B cell (primary cell): ENCODE data around the gene MAP3K7CL. TPM values are rescaled to one million over a fixed set of nuclear protein-coding genes. Genes with fewer than 3 reads are reported as not detected.

ENCODE experiments used
- ATAC-seq: fragments of 200-7000 bp; cut with Tn5 transposase; one replicate; pipeline ENCODE4 v1.10.0; 2021; ENCODE audit warnings: low read depth, mild to moderate bottlenecking, moderate number of reproducible peaks, moderate library complexity
- CTCF ChIA-PET: fragments of 350-600 bp; sonication (Branson Sonifier 250); formaldehyde crosslinking; loops from one replicate; lab custom pipeline; 2021; ENCODE audit warnings: antibody characterized with exemption, inconsistent platforms; lab: Charles Lee
- POLR2A ChIA-PET: fragments of 350-600 bp; sonication (Branson Sonifier 250); formaldehyde crosslinking; loops from one replicate; lab custom pipeline; 2021; ENCODE audit warnings: antibody characterized with exemption; lab: Charles Lee
- DNase-seq: peaks from one replicate; pipeline ENCODE4 v3.0.0; 2013
- H2AFZ ChIP-seq: 2 replicates; pipeline ENCODE4 v1.6.1; 2012; ENCODE audit warnings: mild to moderate bottlenecking, low read depth, low read length; ENCODE audit not compliant: insufficient read depth, poor library complexity, severe bottlenecking
- H3K27ac ChIP-seq, 2 donors: 1 replicate in 1 of 2; 2 replicates in 1 of 2; pipeline ENCODE4 v1.5.1; 2012 to 2013; ENCODE audit warnings: low read length in 2 of 2, mild to moderate bottlenecking in 2 of 2, moderate library complexity in 1 of 2
- H3K27me3 ChIP-seq, 4 experiments: fragments of 200-600 bp in 1 of 4; sonication (generic) in 1 of 4; replicated peaks in 1 of 4; 1 replicate in 2 of 4; 2 replicates in 2 of 4; pipeline versions ENCODE4 v1.6.1 to v1.7.0; 2013 to 2016; ENCODE audit warnings: low read length in 3 of 4, mild to moderate bottlenecking in 2 of 4, mixed read lengths in 1 of 4, moderate library complexity in 1 of 4; ENCODE audit not compliant: insufficient read depth in 4 of 4, control insufficient read depth in 3 of 4; ENCODE audit errors: control extremely low read depth in 1 of 4
- H3K36me3 ChIP-seq, 2 experiments: replicated peaks in 1 of 2; 1 replicate in 1 of 2; 2 replicates in 1 of 2; pipeline versions ENCODE4 v1.6.1 to v1.7.1; 2013; ENCODE audit warnings: low read length in 1 of 2; ENCODE audit not compliant: insufficient read depth in 2 of 2, control insufficient read depth in 1 of 2; ENCODE audit errors: control extremely low read depth in 1 of 2, extremely low read depth in 1 of 2
- H3K4me1 ChIP-seq, 2 donors: fragments of 200-600 bp in 1 of 2; sonication (generic) in 1 of 2; 1 replicate in 1 of 2; 2 replicates in 1 of 2; pipeline versions ENCODE4 v1.5.1 to v1.6.1; 2013 to 2017; ENCODE audit warnings: low read length in 2 of 2; ENCODE audit not compliant: control insufficient read depth in 2 of 2, insufficient read depth in 2 of 2
- H3K4me2 ChIP-seq: replicated peaks from 2 replicates; pipeline ENCODE3; 2012; ENCODE audit warnings: mild to moderate bottlenecking, low read depth, low read length; ENCODE audit not compliant: poor library complexity, severe bottlenecking
- H3K4me3 ChIP-seq, 5 experiments: fragments of 200-600 bp in 1 of 5; sonication (generic) in 1 of 5; 1 replicate in 3 of 5; 2 replicates in 2 of 5; pipeline versions ENCODE4 v1.5.1 to v1.7.0; 2011 to 2016; ENCODE audit warnings: low read length in 4 of 5, mild to moderate bottlenecking in 4 of 5, low read depth in 2 of 5, control low read depth in 1 of 5, moderate library complexity in 1 of 5; ENCODE audit not compliant: insufficient read depth in 1 of 5; ENCODE audit errors: control extremely low read depth in 1 of 5, extremely low read depth in 1 of 5
- H3K79me2 ChIP-seq: fragments of 200-600 bp; sonication (generic); one replicate; pipeline ENCODE4 v1.6.0; 2016; ENCODE audit warnings: low read length; ENCODE audit not compliant: control insufficient read depth, insufficient read depth
- H3K9ac ChIP-seq: fragments of 200-600 bp; sonication (generic); 2 replicates; pipeline ENCODE4 v1.6.1; 2017; ENCODE audit warnings: mild to moderate bottlenecking, low read length, moderate library complexity
- H3K9me3 ChIP-seq, 3 donors: one replicate each; pipeline versions ENCODE4 v1.6.1 to v1.7.1; 2013; ENCODE audit warnings: low read length in 2 of 3; ENCODE audit not compliant: control insufficient read depth in 2 of 3, insufficient read depth in 1 of 3; ENCODE audit errors: control extremely low read depth in 1 of 3
- H4K20me1 ChIP-seq: 2 replicates; pipeline ENCODE4 v1.6.0; 2012; ENCODE audit warnings: mild to moderate bottlenecking, low read length; ENCODE audit not compliant: insufficient read depth, control insufficient read depth, poor library complexity, severe bottlenecking
- H3K27ac Mint-ChIP-seq: one replicate; pipeline ENCODE4 v1.8.0; 2021; ENCODE audit warnings: mixed read lengths
- H3K27me3 Mint-ChIP-seq: one replicate; pipeline ENCODE4 v1.8.0; 2021; ENCODE audit warnings: mixed read lengths
- H3K4me1 Mint-ChIP-seq: one replicate; pipeline ENCODE4 v1.8.0; 2021; ENCODE audit warnings: mixed read lengths
- H3K4me3 Mint-ChIP-seq: one replicate; pipeline ENCODE4 v1.8.0; 2021; ENCODE audit warnings: mixed read lengths
- H3K9me3 Mint-ChIP-seq: one replicate; pipeline ENCODE4 v1.8.0; 2022; ENCODE audit warnings: mixed read lengths; ENCODE audit not compliant: insufficient read depth
- EZH2 ChIP-seq: IDR thresholded peaks from 2 replicates; pipeline ENCODE4 v1.6.1; 2012; ENCODE audit warnings: borderline replicate concordance, low read depth, mild to moderate bottlenecking, moderate library complexity, low read length; ENCODE audit not compliant: insufficient read depth, poor library complexity, severe bottlenecking
- WGBS: methylation state at CpG from one replicate; pipeline ENCODE4 v1.1.5; 2013; ENCODE audit warnings: missing lambda C conversion rate; ENCODE audit not compliant: insufficient coverage; 5-methylcytosine and 5-hydroxymethylcytosine counted together
- intact Hi-C: fragments of 100-400 bp; cut with micrococcal nuclease; formaldehyde crosslinking; loops from one replicate; pipeline ENCODE4 v1.10.0; 2022
- polyA plus RNA-seq: library from polyadenylated mRNA; depleted of rRNA; stranded (reverse); fragments of >200 nt; gene quantifications from 2 replicates; pipeline ENCODE4 v1.2.3, GENCODE V29; 2012
- total RNA-seq, 2 donors: library from RNA; stranded (reverse); fragments of 120-200 nt in 1 of 2; gene quantifications; 1 replicate in 1 of 2; 2 replicates in 1 of 2; pipeline versions ENCODE4 v1.2.3 to v1.2.4, GENCODE V29; 2013 to 2022
- TF ChIP-seq, protein P1 (sequence below): fragments of 200-600 bp; IDR thresholded peaks from one replicate; pipeline ENCODE4 v1.8.0; 2022; ENCODE audit warnings: antibody characterized with exemption, mild to moderate bottlenecking

The MAP3K7CL gene
- total and polyA plus RNA-seq, 2 donors (not counting 1 experiment from before 2014, with no cell fraction given): 8.9 to 11.9 TPM

DNA sequence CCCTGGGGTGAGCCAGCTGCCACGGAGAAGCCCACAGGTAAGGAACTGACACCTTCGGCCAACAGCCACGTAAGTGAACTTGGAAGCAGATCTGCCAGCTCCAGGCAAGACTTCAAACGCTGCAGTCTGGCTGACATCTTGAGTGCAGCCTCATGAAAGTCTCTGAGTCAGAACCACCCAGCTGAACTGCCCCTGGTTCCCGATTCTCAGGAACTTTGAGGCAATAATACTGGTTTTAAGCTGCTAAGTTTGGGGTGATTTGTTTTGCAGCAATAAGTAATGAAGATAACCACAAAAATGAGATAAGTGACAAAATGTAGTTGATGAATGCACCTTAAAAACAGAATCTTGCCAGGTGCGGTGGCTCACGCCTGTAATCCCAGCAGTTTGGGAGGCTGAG lies 48.5 kb downstream of the MAP3K7CL start:
- TF ChIP-seq, protein P1, sequence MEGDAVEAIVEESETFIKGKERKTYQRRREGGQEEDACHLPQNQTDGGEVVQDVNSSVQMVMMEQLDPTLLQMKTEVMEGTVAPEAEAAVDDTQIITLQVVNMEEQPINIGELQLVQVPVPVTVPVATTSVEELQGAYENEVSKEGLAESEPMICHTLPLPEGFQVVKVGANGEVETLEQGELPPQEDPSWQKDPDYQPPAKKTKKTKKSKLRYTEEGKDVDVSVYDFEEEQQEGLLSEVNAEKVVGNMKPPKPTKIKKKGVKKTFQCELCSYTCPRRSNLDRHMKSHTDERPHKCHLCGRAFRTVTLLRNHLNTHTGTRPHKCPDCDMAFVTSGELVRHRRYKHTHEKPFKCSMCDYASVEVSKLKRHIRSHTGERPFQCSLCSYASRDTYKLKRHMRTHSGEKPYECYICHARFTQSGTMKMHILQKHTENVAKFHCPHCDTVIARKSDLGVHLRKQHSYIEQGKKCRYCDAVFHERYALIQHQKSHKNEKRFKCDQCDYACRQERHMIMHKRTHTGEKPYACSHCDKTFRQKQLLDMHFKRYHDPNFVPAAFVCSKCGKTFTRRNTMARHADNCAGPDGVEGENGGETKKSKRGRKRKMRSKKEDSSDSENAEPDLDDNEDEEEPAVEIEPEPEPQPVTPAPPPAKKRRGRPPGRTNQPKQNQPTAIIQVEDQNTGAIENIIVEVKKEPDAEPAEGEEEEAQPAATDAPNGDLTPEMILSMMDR: no peak
- TF ChIP-seq EZH2: no peak
- H3K4me1 Mint-ChIP-seq: peaks cover 24% of the 10 kb centered on the region
- H3K27me3 ChIP-seq: no peaks in the 10 kb centered on the region
- H3K27ac ChIP-seq: no peak overlapping the region
- ChIA-PET CTCF (interaction anchor here (0.9 to 1.4 kb wide), 2 partner anchors 16 to 18 kb away, joined by 3 to 5 read pairs; no protein-coding TSS in a partner anchor), POLR2A (no interaction called here)
- H3K4me1 ChIP-seq: peaks cover 10 to 14% of the 10 kb centered on the region in 2 donors
- H3K4me2 ChIP-seq: no peak overlapping the region
- no peaks in the 10 kb centered on the region for H3K9me3 Mint-ChIP-seq
- H3K27me3 Mint-ChIP-seq: no peaks in the 10 kb centered on the region
- no peak for ATAC-seq
- H4K20me1 ChIP-seq: no peaks in the 10 kb centered on the region
- no peak overlapping the region for H2AFZ ChIP-seq
- H3K27ac Mint-ChIP-seq: no peak overlapping the region
- WGBS: 95% methylated on average over 5 of the region's 7 CpGs
- no peak for DNase-seq
- H3K9ac ChIP-seq: no peak overlapping the region
- no peaks in the 10 kb centered on the region for H3K79me2 ChIP-seq
- no peaks in the 10 kb centered on the region for H3K9me3 ChIP-seq
- H3K4me3 ChIP-seq: no peak overlapping the region
- no peaks in the 10 kb centered on the region for H3K36me3 ChIP-seq
- no peak overlapping the region for H3K4me3 Mint-ChIP-seq
- intact Hi-C loops: loop anchor here (10.0 kb wide), 1 partner anchor 54 kb away; no protein-coding TSS in a partner anchor

DNA sequence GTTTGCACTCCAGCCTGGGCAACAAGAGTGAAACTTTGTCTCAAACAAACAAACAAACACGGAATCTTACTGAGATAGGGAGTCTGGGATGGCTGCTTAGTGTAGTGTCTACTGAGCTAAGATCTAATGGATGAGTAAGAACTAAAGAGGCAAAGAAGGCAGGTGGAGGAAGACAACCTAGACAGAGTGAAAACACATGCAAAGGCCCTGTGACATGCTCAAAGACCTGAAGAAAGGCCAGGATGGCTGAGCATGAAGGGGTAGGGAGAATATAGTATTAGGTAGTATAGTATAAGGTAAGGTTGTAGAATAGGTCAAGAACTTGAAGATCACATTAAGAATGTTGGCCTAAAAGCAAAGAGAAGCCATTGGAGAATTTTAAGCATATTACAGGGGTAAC lies 49.1 kb downstream of the MAP3K7CL start:
- H3K27ac Mint-ChIP-seq: no peak overlapping the region
- POLR2A ChIA-PET: no interaction called here
- no peaks in the 10 kb centered on the region for H3K36me3 ChIP-seq

More for the DNA sequence above, 49.1 kb downstream of the MAP3K7CL start:
- Mint-ChIP-seq H3K9me3 (no peaks in the 10 kb centered on the region), H3K27me3 (no peaks in the 10 kb centered on the region), H3K4me3 (no peak overlapping the region), H3K4me1 (peaks cover 28% of the 10 kb centered on the region)
- Histone ChIP-seq H2AFZ (no peak overlapping the region), H4K20me1 (no peaks in the 10 kb centered on the region), H3K9ac (no peak overlapping the region), H3K4me3 (no peak overlapping the region), H3K4me2 (no peak overlapping the region), H3K27ac (no peak overlapping the region), H3K27me3 (no peaks in the 10 kb centered on the region), H3K9me3 (no peaks in the 10 kb centered on the region), H3K4me1 (peaks cover 16 to 18% of the 10 kb centered on the region in 2 donors), H3K79me2 (no peaks in the 10 kb centered on the region)
- TF ChIP-seq, protein P1: no peak
- no peak for TF ChIP-seq EZH2
- intact Hi-C loops: loop anchor here (10.0 kb wide), 1 partner anchor 55 kb away; no protein-coding TSS in a partner anchor
- ATAC-seq: no peak
- CTCF ChIA-PET: interaction anchor here (0.9 kb wide), 1 partner anchor 17 kb away, joined by 3 read pairs; no protein-coding TSS in a partner anchor
- DNase-seq: no peak
- WGBS: no CpG with 5 or more reads among the region's 1 CpG
